Upper lobe of left lung (tissue), 6 donors: ENCODE results near the gene RFC1. TPM values are rescaled to one million over a fixed set of nuclear protein-coding genes. Genes with fewer than 3 reads are reported as not detected.

Experiments used
- ATAC-seq, 2 donors: fragments of 200-7000 bp; cut with Tn5 transposase; one replicate each; pipeline ENCODE4 v1.9.1; 2022; ENCODE audit warnings: mild to moderate bottlenecking in 2 of 2, moderate library complexity in 2 of 2; ENCODE audit not compliant: low FRiP score in 2 of 2
- DNase-seq, 2 donors: peaks; one replicate each; pipeline ENCODE4 v3.0.0-alpha.2; 2019 to 2020
- H3K27ac ChIP-seq, 4 donors: fragments of 200-600 bp; sonication (generic); one replicate each; pipeline ENCODE4 v1.5.1; 2016 to 2019
- H3K27me3 ChIP-seq, 4 donors: fragments of 200-600 bp; sonication (generic); one replicate each; pipeline ENCODE4 v1.5.1; 2017 to 2019
- H3K36me3 ChIP-seq, 4 donors: fragments of 200-600 bp; sonication (generic); one replicate each; pipeline ENCODE4 v1.5.1; 2016 to 2019
- H3K4me1 ChIP-seq, 4 donors: fragments of 200-600 bp; sonication (generic); one replicate each; pipeline ENCODE4 v1.5.1; 2018 to 2019
- H3K4me3 ChIP-seq, 4 donors: fragments of 200-600 bp; sonication (generic); one replicate each; pipeline ENCODE4 v1.5.1; 2017 to 2019; ENCODE audit warnings: mild to moderate bottlenecking in 2 of 4, moderate library complexity in 1 of 4
- H3K9me3 ChIP-seq, 4 donors: fragments of 200-600 bp; sonication (generic); one replicate each; pipeline ENCODE4 v1.5.1; 2018 to 2019
- CTCF ChIP-seq, 6 experiments: fragments of 450-650 bp in 4 of 6; fragments of 200-600 bp in 2 of 6; sonication (generic) in 2 of 6; IDR thresholded peaks; one replicate each; pipeline ENCODE4 v1.5.1; 2016 to 2019; ENCODE audit warnings: antibody characterized with exemption in 6 of 6
- EP300 ChIP-seq, 4 donors: sonication (generic); formaldehyde crosslinking; IDR thresholded peaks; one replicate each; pipeline ENCODE4 v1.5.1; 2017; ENCODE audit warnings: antibody characterized with exemption in 4 of 4, control low read depth in 2 of 4
- POLR2A ChIP-seq, 4 donors: fragments of 450-650 bp; IDR thresholded peaks; one replicate each; pipeline ENCODE4 v1.5.1; 2016 to 2017; ENCODE audit warnings: antibody characterized with exemption in 4 of 4, mild to moderate bottlenecking in 2 of 4
- POLR2AphosphoS5 ChIP-seq, 2 donors: sonication (generic); formaldehyde crosslinking; IDR thresholded peaks; one replicate each; pipeline ENCODE4 v1.5.1; 2017; ENCODE audit warnings: antibody characterized with exemption in 2 of 2
- whole genome bisulfite sequencing, 2 donors: methylation state at CpG; one replicate each; pipeline ENCODE4 v1.1.5; 2017 to 2018; 5-methylcytosine and 5-hydroxymethylcytosine counted together
- total RNA-seq, 6 donors: library from RNA; depleted of rRNA in 4 of 6; stranded (reverse); fragments of >200 nt in 4 of 6; gene quantifications; one replicate each; pipeline versions ENCODE4 v1.1.0 to v1.2.1, GENCODE V29; 2016 to 2021
- donor health status: DM: no; HTN: no; CAD: no; lungs with moderate emphysema.
- donor health status: DM: no; HTN: yes; CAD: no; lungs with severe emphysema.

Gene RFC1
- total RNA-seq, 6 donors from 2014 or later: 33.0 to 127 (median 44.4) TPM

GRCh38 chr4:39346856-39347519 is 19.2 kb downstream of the RFC1 start:
- peaks cover 0 to 28% (median 10%) of the 10 kb centered on the region in 4 donors for H3K4me1 ChIP-seq
- H3K36me3 ChIP-seq: peaks cover 0 to 34% (median 12%) of the 10 kb centered on the region in 4 donors
- TF ChIP-seq POLR2AphosphoS5 (IDR thresholded peaks at IDR 0.05): no peak
- ATAC-seq (no peak), DNase-seq (no peak)
- H3K27ac ChIP-seq: no peak overlapping the region
- no peaks in the 10 kb centered on the region for H3K9me3 ChIP-seq
- no peak overlapping the region for H3K4me3 ChIP-seq
- no peaks in the 10 kb centered on the region for H3K27me3 ChIP-seq
- WGBS, 2 donors: 65 to 69% methylated on average over 3 of the region's 3 CpGs

GRCh38 chr4:39342731-39343130 is 23.4 kb downstream of the RFC1 start:
- H3K36me3 ChIP-seq: peaks cover 0 to 16% (median 4%) of the 10 kb centered on the region in 4 donors
- peaks cover 0 to 24% (median 22%) of the 10 kb centered on the region in 4 donors for H3K4me1 ChIP-seq
- TF ChIP-seq EP300 (IDR thresholded peaks at IDR 0.05) (no peak), POLR2A (IDR thresholded peaks at IDR 0.05) (no peak), POLR2AphosphoS5 (IDR thresholded peaks at IDR 0.05) (no peak), CTCF (IDR thresholded peaks at IDR 0.05) (no peak)
- no peak for ATAC-seq
- peak overlapping the region in 2 of 4 donors; percentile 22 to 52 for H3K27ac ChIP-seq
- H3K9me3 ChIP-seq: no peaks in the 10 kb centered on the region
- H3K4me3 ChIP-seq: no peak overlapping the region
- 83 to 87% methylated on average over 7 of the region's 7 CpGs for whole genome bisulfite sequencing, 2 donors
- no peak for DNase-seq
- no peaks in the 10 kb centered on the region for H3K27me3 ChIP-seq

GRCh38 chr4:39341075-39341725 is 25.0 kb downstream of the RFC1 start:
- 68 to 69% methylated on average over 8 of the region's 8 CpGs for WGBS, 2 donors
- Histone ChIP-seq H3K4me1 (peaks cover 0 to 25% (median 20%) of the 10 kb centered on the region in 4 donors), H3K36me3 (peaks cover 0 to 16% (median 2%) of the 10 kb centered on the region in 4 donors), H3K27me3 (no peaks in the 10 kb centered on the region), H3K9me3 (no peaks in the 10 kb centered on the region), H3K4me3 (no peak overlapping the region), H3K27ac (peak overlapping the region in 3 of 4 donors; percentile 11 to 52 (median 29))
- ATAC-seq: peak; percentile 47 to 87
- TF ChIP-seq EP300 (IDR thresholded peaks at IDR 0.05) (peak in 1 of 4 donors; percentile 72), POLR2AphosphoS5 (IDR thresholded peaks at IDR 0.05) (no peak), POLR2A (IDR thresholded peaks at IDR 0.05) (peak in 1 of 4 donors; percentile 25)
- peak in 1 of 2 donors; percentile 55 for DNase-seq

GRCh38 chr4:39339968-39340367 is 26.2 kb downstream of the RFC1 start:
- Histone ChIP-seq H3K36me3 (peaks cover 0 to 14% (median under 1%) of the 10 kb centered on the region in 4 donors), H3K27me3 (no peaks in the 10 kb centered on the region), H3K4me3 (no peak overlapping the region), H3K4me1 (peaks cover 0 to 29% (median 21%) of the 10 kb centered on the region in 4 donors), H3K9me3 (no peaks in the 10 kb centered on the region), H3K27ac (peak overlapping the region in 2 of 4 donors; percentile 16 to 52)
- 94 to 96% methylated on average over 2 of the region's 2 CpGs for WGBS, 2 donors
- DNase-seq (no peak), ATAC-seq (no peak)
- TF ChIP-seq EP300 (IDR thresholded peaks at IDR 0.05): no peak
- TF ChIP-seq CTCF (IDR thresholded peaks at IDR 0.05): no peak
- TF ChIP-seq POLR2AphosphoS5 (IDR thresholded peaks at IDR 0.05): no peak
- TF ChIP-seq POLR2A (IDR thresholded peaks at IDR 0.05): no peak

- H3K4me3 ChIP-seq: no peak overlapping the region
- no peak for ATAC-seq
- H3K27ac ChIP-seq: no peak overlapping the region
- H3K9me3 ChIP-seq: no peaks in the 10 kb centered on the region
- H3K4me1 ChIP-seq: peaks cover 0 to 25% (median 12%) of the 10 kb centered on the region in 4 donors
- no peaks in the 10 kb centered on the region for H3K27me3 ChIP-seq
- TF ChIP-seq POLR2AphosphoS5 (IDR thresholded peaks at IDR 0.05): no peak
- no peak for TF ChIP-seq POLR2A (IDR thresholded peaks at IDR 0.05)
- no peak for TF ChIP-seq CTCF (IDR thresholded peaks at IDR 0.05)
- no peak for TF ChIP-seq EP300 (IDR thresholded peaks at IDR 0.05)
- peaks cover 0 to 7% (median 0%) of the 10 kb centered on the region in 4 donors for H3K36me3 ChIP-seq
- WGBS, 2 donors: 63 to 81% methylated on average over 4 of the region's 4 CpGs
- DNase-seq: no peak
These were observed 28.3 kb downstream of the RFC1 start for GRCh38 chr4:39337841-39338240.
